Nephron progenitor cell (in vitro differentiated cells): Measurements from ENCODE around the gene CRYZ.
"Not testable (repeated sequence)": the region's sequence is repeated elsewhere in the genome, so short reads cannot be mapped to it uniquely, and the experiment has no call there.

Experiments used
- DNase-seq: peaks from one replicate; pipeline ENCODE4 v3.0.0; 2021
- H3K27ac Mint-ChIP-seq: 2 replicates; pipeline ENCODE4 v1.8.0; 2021; ENCODE audit warnings: mild to moderate bottlenecking, moderate library complexity, mixed read lengths
- H3K27me3 Mint-ChIP-seq: 2 replicates; pipeline ENCODE4 v1.8.0; 2021; ENCODE audit warnings: mild to moderate bottlenecking, low read depth, mixed read lengths; ENCODE audit not compliant: poor library complexity
- H3K36me3 Mint-ChIP-seq: 2 replicates; pipeline ENCODE4 v1.8.0; 2021; ENCODE audit warnings: low read depth, mixed read lengths
- H3K4me1 Mint-ChIP-seq: 2 replicates; pipeline ENCODE4 v1.8.0; 2021; ENCODE audit warnings: mixed read lengths
- H3K4me3 Mint-ChIP-seq: 2 replicates; pipeline ENCODE4 v1.8.0; 2021; ENCODE audit warnings: mild to moderate bottlenecking, moderate library complexity, mixed read lengths
- H3K9me3 Mint-ChIP-seq: 2 replicates; pipeline ENCODE4 v1.8.0; 2021; ENCODE audit warnings: mild to moderate bottlenecking, moderate library complexity, mixed read lengths
- TF ChIP-seq, protein P1 (sequence below): fragments of 200-600 bp; sonication (generic); IDR thresholded peaks from 2 replicates; pipeline ENCODE4 v1.5.0; 2021; ENCODE audit warnings: antibody characterized with exemption

CRYZ gene

DNA sequence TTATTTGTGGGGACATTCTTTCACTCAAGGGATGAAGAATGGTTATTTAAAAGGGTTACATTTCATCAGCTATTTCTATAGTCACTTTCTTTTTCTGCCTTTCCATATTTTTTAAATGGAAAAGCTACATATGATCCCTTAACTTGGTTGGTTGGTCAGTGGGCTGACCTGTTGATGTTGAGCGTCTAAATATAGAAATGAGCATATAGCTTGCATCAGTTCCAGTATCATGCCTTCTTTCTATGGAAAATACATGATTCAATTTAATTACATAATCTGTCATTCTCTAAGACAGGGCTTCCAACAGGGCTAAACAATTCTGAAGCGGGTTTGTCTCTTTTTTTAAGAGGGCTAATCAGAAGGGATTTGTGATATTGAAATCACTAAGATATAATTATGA lies 40.7 kb upstream of the CRYZ start:
- Mint-ChIP-seq H3K27me3 (peaks cover 4% of the 10 kb centered on the region), H3K36me3 (no peaks in the 10 kb centered on the region), H3K27ac (no peak overlapping the region), H3K4me1 (no peaks in the 10 kb centered on the region), H3K9me3 (no peaks in the 10 kb centered on the region), H3K4me3 (no peak overlapping the region)
- TF ChIP-seq, protein P1, sequence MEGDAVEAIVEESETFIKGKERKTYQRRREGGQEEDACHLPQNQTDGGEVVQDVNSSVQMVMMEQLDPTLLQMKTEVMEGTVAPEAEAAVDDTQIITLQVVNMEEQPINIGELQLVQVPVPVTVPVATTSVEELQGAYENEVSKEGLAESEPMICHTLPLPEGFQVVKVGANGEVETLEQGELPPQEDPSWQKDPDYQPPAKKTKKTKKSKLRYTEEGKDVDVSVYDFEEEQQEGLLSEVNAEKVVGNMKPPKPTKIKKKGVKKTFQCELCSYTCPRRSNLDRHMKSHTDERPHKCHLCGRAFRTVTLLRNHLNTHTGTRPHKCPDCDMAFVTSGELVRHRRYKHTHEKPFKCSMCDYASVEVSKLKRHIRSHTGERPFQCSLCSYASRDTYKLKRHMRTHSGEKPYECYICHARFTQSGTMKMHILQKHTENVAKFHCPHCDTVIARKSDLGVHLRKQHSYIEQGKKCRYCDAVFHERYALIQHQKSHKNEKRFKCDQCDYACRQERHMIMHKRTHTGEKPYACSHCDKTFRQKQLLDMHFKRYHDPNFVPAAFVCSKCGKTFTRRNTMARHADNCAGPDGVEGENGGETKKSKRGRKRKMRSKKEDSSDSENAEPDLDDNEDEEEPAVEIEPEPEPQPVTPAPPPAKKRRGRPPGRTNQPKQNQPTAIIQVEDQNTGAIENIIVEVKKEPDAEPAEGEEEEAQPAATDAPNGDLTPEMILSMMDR = no peak
- no peak for DNase-seq

DNA sequence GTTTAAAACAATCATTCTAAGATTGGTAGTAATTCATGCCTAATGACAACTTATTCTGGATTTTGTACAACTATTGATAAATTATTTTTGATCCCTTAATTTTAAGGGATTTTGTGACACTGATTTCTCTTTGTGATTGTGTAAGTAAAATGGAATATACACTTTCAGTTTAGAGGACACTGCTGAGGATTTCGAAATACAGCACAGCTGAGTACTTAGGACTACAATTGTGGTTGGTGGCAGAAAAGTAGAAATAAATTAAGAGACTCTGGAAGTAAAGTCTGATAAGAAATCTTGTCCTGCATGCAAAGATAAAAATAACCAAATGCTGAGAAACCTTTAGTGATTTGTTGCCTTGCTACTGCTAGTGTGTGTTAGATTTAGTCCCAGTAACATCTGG lies 40.1 kb upstream of the CRYZ start:
- Mint-ChIP-seq H3K27ac (no peak overlapping the region), H3K4me3 (no peak overlapping the region), H3K27me3 (peaks cover 4% of the 10 kb centered on the region), H3K9me3 (no peaks in the 10 kb centered on the region), H3K4me1 (no peaks in the 10 kb centered on the region), H3K36me3 (no peaks in the 10 kb centered on the region)
- TF ChIP-seq, protein P1 = no peak
- no peak for DNase-seq

GRCh38 chr1:74771913-74772515 lies 39.2 kb upstream of the CRYZ start:
- peak; percentile 32 for DNase-seq
- no peak overlapping the region for H3K4me3 Mint-ChIP-seq
- peaks cover 4% of the 10 kb centered on the region for H3K27me3 Mint-ChIP-seq
- TF ChIP-seq, protein P1 = peak; percentile 78
- H3K36me3 Mint-ChIP-seq = no peaks in the 10 kb centered on the region
- no peak overlapping the region for H3K27ac Mint-ChIP-seq
- no peaks in the 10 kb centered on the region for H3K4me1 Mint-ChIP-seq
- no peaks in the 10 kb centered on the region for H3K9me3 Mint-ChIP-seq

DNA sequence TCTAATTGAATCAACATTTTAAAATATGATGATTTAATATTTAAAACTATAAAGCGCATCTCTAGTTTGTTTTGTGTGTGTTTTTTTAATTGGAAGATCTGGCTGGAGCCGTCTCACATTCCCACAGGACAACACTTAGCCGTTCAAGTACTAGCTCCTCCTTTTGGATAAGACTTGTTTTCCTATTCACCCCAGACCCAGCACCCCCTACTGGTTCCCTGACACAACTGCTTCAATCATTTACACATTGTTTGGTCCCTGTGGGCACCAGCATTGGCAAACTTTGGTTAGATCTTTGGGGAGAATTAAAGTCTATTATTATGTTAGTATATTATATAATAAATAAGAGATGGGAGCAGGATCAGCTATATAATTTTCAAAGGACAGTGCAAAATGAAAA lies 34.6 kb upstream of the CRYZ start:
- H3K27ac Mint-ChIP-seq = no peak overlapping the region
- DNase-seq = peak; percentile 4
- TF ChIP-seq, protein P1 = peak; percentile 37
- H3K9me3 Mint-ChIP-seq = no peaks in the 10 kb centered on the region
- no peaks in the 10 kb centered on the region for H3K4me1 Mint-ChIP-seq
- peaks cover 3% of the 10 kb centered on the region for H3K36me3 Mint-ChIP-seq
- no peak overlapping the region for H3K4me3 Mint-ChIP-seq
- no peaks in the 10 kb centered on the region for H3K27me3 Mint-ChIP-seq

GRCh38 chr1:74766579-74766978 lies 33.7 kb upstream of the CRYZ start:
- Mint-ChIP-seq H3K4me3 (no peak overlapping the region), H3K27me3 (no peaks in the 10 kb centered on the region), H3K4me1 (no peaks in the 10 kb centered on the region), H3K36me3 (peaks cover 9% of the 10 kb centered on the region), H3K27ac (no peak overlapping the region), H3K9me3 (no peaks in the 10 kb centered on the region)
- TF ChIP-seq, protein P1 = no peak
- no peak for DNase-seq

DNA sequence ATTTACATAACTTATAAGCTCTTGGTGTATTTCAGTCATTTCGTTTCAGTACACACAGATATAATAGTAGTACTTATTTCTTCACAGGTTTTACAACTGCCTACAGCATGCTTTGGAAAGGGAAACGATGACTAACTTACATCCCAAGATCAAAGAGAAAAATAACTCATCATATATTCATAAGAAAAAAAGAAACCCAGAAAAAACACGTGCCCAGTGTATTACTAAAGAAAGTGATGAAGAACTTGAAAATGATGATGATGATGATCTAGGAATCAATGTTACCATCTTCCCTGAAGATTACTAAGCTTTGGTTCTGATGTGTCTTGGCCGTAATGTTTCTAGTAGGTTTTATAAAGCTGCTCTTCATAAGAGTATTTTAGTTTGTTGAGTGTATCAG lies 31.0 kb upstream of the CRYZ start:
- TF ChIP-seq, protein P1 = no peak
- H3K9me3 Mint-ChIP-seq = no peaks in the 10 kb centered on the region
- H3K4me3 Mint-ChIP-seq = no peak overlapping the region
- no peak overlapping the region for H3K27ac Mint-ChIP-seq
- H3K4me1 Mint-ChIP-seq = no peaks in the 10 kb centered on the region
- DNase-seq = no peak
- H3K27me3 Mint-ChIP-seq = no peaks in the 10 kb centered on the region
- peaks cover 32% of the 10 kb centered on the region for H3K36me3 Mint-ChIP-seq

DNA sequence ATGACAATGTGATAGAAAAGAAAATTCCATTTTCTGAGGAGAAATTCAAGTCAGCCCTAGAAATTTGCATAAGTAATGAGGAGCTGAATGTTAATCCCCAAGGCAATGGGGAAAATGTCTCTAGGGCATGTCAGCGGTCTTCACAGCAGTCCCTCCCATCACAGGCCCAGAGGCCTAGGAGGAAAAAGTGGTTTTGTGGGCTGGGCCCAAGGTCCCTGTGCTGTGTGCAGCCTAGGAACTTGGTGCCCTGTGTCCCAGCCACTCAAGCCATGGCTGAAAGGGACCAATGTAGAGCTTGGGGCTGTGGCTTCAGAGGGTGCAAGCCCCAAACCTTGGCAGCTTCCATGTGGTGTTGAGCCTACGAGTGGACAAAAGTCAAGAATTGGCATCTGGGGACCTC lies 23.8 kb upstream of the CRYZ start:
- peaks cover 26% of the 10 kb centered on the region for H3K9me3 Mint-ChIP-seq
- H3K27me3 Mint-ChIP-seq, H3K27ac Mint-ChIP-seq, H3K4me3 Mint-ChIP-seq, H3K4me1 Mint-ChIP-seq, DNase-seq: not testable (repeated sequence)
- H3K36me3 Mint-ChIP-seq = peaks cover 94% of the 10 kb centered on the region
